Immature natural killer cell (primary cell): ENCODE results near the gene KRTAP5-2. TPM values are rescaled to one million over a fixed set of nuclear protein-coding genes. Genes with fewer than 3 reads are reported as not detected.

Experiments
- polyA plus RNA-seq, 3 donors: library from polyadenylated mRNA; unstranded; fragments of 300-500 nt; fragmentation: Illumina TruSeq; gene quantifications; one replicate each; pipeline ENCODE4 v1.2.3, GENCODE V29; 2021

KRTAP5-2 gene
- polyA plus RNA-seq, 3 donors from 2014 or later: not detected

Other genes with a start within 250 kb of the KRTAP5-2 start
- under 1 TPM in 1 of 3 donors, not detected in 2; 0.12 TPM for gene BRSK2, start 208.4 kb downstream of the KRTAP5-2 start, polyA plus RNA-seq
- gene MOB2, start 111.5 kb downstream of the KRTAP5-2 start, polyA plus RNA-seq: 10 to 100 TPM; 43.7 to 70.9 (median 68.8) TPM
- under 1 TPM in 1 of 3 donors, not detected in 2; 0.07 TPM for gene DUSP8, start 26.0 kb downstream of the KRTAP5-2 start, polyA plus RNA-seq
- not detected for gene KRTAP5-1, start 13.0 kb downstream of the KRTAP5-2 start, polyA plus RNA-seq
- not detected for gene KRTAP5-3, start 10.2 kb upstream of the KRTAP5-2 start, polyA plus RNA-seq
- gene KRTAP5-4, start 23.8 kb upstream of the KRTAP5-2 start, polyA plus RNA-seq: not detected
- gene KRTAP5-5, start 31.5 kb upstream of the KRTAP5-2 start, polyA plus RNA-seq: not detected
- not detected for gene KRTAP5-6, start 98.9 kb upstream of the KRTAP5-2 start, polyA plus RNA-seq
- gene IFITM10, start 152.3 kb upstream of the KRTAP5-2 start, polyA plus RNA-seq: under 1 TPM; 0.09 to 0.93 (median 0.39) TPM
- gene CTSD, start 165.6 kb upstream of the KRTAP5-2 start, polyA plus RNA-seq: 100 to 1,000 TPM; 471 to 795 (median 488) TPM
- gene SYT8, start 236.7 kb upstream of the KRTAP5-2 start, polyA plus RNA-seq: not detected
- 1 to 10 TPM in 1 of 3 donors, under 1 TPM in 1, not detected in 1; 0.54 to 2.0 TPM for gene TNNI2, start 240.7 kb upstream of the KRTAP5-2 start, polyA plus RNA-seq